ENCODE data around the gene BCAS1.

DNA sequence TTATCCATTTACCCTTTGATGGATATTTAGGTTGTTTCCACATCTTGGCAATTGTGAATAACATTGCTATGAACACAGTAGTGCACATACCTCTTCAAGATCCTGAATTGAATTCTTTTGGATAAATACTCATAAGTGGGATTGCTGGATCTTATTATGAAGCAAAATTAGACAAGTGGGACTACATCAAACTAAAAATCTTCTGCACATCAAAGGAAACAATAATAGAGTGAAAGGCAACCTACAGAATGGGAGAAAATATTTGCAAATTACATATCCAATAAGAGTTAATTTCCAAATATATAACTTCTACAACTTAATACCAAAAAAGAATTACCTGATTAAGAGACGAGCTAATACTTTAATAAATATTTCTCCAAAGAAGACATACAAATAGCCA, 38.4 kb upstream of the BCAS1 start:
- TF ChIP-seq POLR2A (IDR thresholded peaks at IDR 0.05) (no peak), EP300 (IDR thresholded peaks at IDR 0.05) (no peak)
- TF ChIP-seq, protein P1, sequence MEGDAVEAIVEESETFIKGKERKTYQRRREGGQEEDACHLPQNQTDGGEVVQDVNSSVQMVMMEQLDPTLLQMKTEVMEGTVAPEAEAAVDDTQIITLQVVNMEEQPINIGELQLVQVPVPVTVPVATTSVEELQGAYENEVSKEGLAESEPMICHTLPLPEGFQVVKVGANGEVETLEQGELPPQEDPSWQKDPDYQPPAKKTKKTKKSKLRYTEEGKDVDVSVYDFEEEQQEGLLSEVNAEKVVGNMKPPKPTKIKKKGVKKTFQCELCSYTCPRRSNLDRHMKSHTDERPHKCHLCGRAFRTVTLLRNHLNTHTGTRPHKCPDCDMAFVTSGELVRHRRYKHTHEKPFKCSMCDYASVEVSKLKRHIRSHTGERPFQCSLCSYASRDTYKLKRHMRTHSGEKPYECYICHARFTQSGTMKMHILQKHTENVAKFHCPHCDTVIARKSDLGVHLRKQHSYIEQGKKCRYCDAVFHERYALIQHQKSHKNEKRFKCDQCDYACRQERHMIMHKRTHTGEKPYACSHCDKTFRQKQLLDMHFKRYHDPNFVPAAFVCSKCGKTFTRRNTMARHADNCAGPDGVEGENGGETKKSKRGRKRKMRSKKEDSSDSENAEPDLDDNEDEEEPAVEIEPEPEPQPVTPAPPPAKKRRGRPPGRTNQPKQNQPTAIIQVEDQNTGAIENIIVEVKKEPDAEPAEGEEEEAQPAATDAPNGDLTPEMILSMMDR (IDR thresholded peaks at IDR 0.05), result no peak
